Neural cell (in vitro differentiated cells): ENCODE data around the gene ISCU. TPM values are rescaled to one million over a fixed set of nuclear protein-coding genes. Genes with fewer than 3 reads are reported as not detected.

Experiments used
- H2AFZ ChIP-seq: fragments of 200-600, 300-800 bp; sonication (generic), shearing (Covaris generic); 2 replicates; pipeline ENCODE4 v1.6.0; 2014; ENCODE audit warnings: low read depth, mild to moderate bottlenecking, antibody characterized with exemption, low read length, moderate library complexity
- H3F3A ChIP-seq: fragments of 200-600 bp; shearing (Covaris generic); 2 replicates; pipeline ENCODE4 v1.6.1; 2016; ENCODE audit warnings: mild to moderate bottlenecking, moderate library complexity, mixed read lengths, antibody characterized with exemption, low read length; ENCODE audit not compliant: insufficient read depth, poor library complexity, severe bottlenecking
- H3K27ac ChIP-seq: fragments of 200-600, 300-800 bp; sonication (generic), shearing (Covaris generic); 2 replicates; pipeline ENCODE4 v1.5.1; 2014; ENCODE audit warnings: mild to moderate bottlenecking, low read length, moderate library complexity
- H3K27me3 ChIP-seq: fragments of 300-800, 200-600 bp; sonication (generic), shearing (Covaris generic); 2 replicates; pipeline ENCODE4 v1.6.0; 2014; ENCODE audit warnings: mild to moderate bottlenecking, low read depth, low read length, moderate library complexity; ENCODE audit not compliant: insufficient read depth
- H3K36me3 ChIP-seq: fragments of 300-800, 200-600 bp; sonication (generic), shearing (Covaris generic); 2 replicates; pipeline ENCODE4 v1.5.1; 2014; ENCODE audit warnings: mild to moderate bottlenecking, antibody characterized with exemption, low read length, moderate library complexity; ENCODE audit not compliant: insufficient read depth
- H3K4me2 ChIP-seq: fragments of 300-800, 200-600 bp; sonication (generic), shearing (Covaris generic); 2 replicates; pipeline ENCODE4 v1.6.0; 2014; ENCODE audit warnings: mild to moderate bottlenecking, low read length
- H3K4me3 ChIP-seq: fragments of 300-800, 200-600 bp; sonication (generic), shearing (Covaris generic); 2 replicates; pipeline ENCODE4 v1.5.1; 2014; ENCODE audit warnings: mild to moderate bottlenecking, low read length, moderate library complexity
- H3K79me2 ChIP-seq: fragments of 200-600 bp; shearing (Covaris generic); replicated peaks from 2 replicates; pipeline ENCODE4 v1.6.0; 2014; ENCODE audit warnings: mild to moderate bottlenecking, low read length, moderate library complexity; ENCODE audit not compliant: insufficient read depth
- H3K9ac ChIP-seq: fragments of 300-800, 200-600 bp; sonication (generic), shearing (Covaris generic); 2 replicates; pipeline ENCODE4 v1.6.1; 2016; ENCODE audit warnings: mild to moderate bottlenecking, low read length, mixed read lengths
- H3K9me2 ChIP-seq: fragments of 200-600 bp; shearing (Covaris generic); 2 replicates; pipeline ENCODE4 v1.6.1; 2016; ENCODE audit warnings: mild to moderate bottlenecking, low read length, mixed read lengths; ENCODE audit not compliant: insufficient read depth
- H3K9me3 ChIP-seq: fragments of 200-600, 300-800 bp; sonication (generic), shearing (Covaris generic); 2 replicates; pipeline ENCODE4 v1.6.1; 2016; ENCODE audit warnings: mild to moderate bottlenecking, mixed run types, low read length, moderate library complexity, mixed read lengths
- H4K20me1 ChIP-seq: fragments of 200-600 bp; shearing (Covaris generic); 2 replicates; pipeline ENCODE4 v1.6.1; 2016; ENCODE audit warnings: mild to moderate bottlenecking, mixed run types; ENCODE audit not compliant: insufficient read depth
- CTCF ChIP-seq: fragments of 450-650 bp; IDR thresholded peaks from 2 replicates; pipeline ENCODE4 v1.5.1; 2014; ENCODE audit warnings: antibody characterized with exemption, mild to moderate bottlenecking, moderate library complexity; ENCODE audit not compliant: poor library complexity, severe bottlenecking
- EP300 ChIP-seq: fragments of 450-650 bp; conservative IDR thresholded peaks from 2 replicates; pipeline ENCODE4 v1.6.1; 2014; ENCODE audit warnings: antibody characterized with exemption, mild to moderate bottlenecking, moderate library complexity; ENCODE audit not compliant: poor library complexity, severe bottlenecking
- EZH2 ChIP-seq: fragments of 200-600, 300-800 bp; shearing (Covaris generic), sonication (generic); IDR thresholded peaks from 2 replicates; pipeline ENCODE4 v1.6.1; 2014; ENCODE audit warnings: antibody characterized with exemption, low read length, borderline replicate concordance, mild to moderate bottlenecking; ENCODE audit not compliant: insufficient read depth, poor library complexity, severe bottlenecking
- MXI1 ChIP-seq: fragments of 450-650 bp; conservative IDR thresholded peaks from 2 replicates; pipeline ENCODE4 v1.6.1; 2014; ENCODE audit warnings: antibody characterized with exemption, mild to moderate bottlenecking; ENCODE audit not compliant: poor library complexity, severe bottlenecking
- POLR2AphosphoS5 ChIP-seq: IDR thresholded peaks from 2 replicates; pipeline ENCODE4 v1.6.1; 2012
- RAD21 ChIP-seq: fragments of 450-650 bp; conservative IDR thresholded peaks from 2 replicates; pipeline ENCODE4 v1.6.1; 2014; ENCODE audit warnings: antibody characterized with exemption, mild to moderate bottlenecking, moderate library complexity
- REST ChIP-seq: IDR thresholded peaks from 2 replicates; pipeline ENCODE4 v1.6.1; 2012; ENCODE audit warnings: borderline replicate concordance
- SMC3 ChIP-seq: fragments of 450-650 bp; conservative IDR thresholded peaks from 2 replicates; pipeline ENCODE4 v1.6.1; 2014; ENCODE audit warnings: antibody characterized with exemption, mild to moderate bottlenecking, moderate library complexity; ENCODE audit not compliant: poor library complexity
- TAF1 ChIP-seq: IDR thresholded peaks from 2 replicates; pipeline ENCODE4 v1.6.1; 2012; ENCODE audit warnings: low read depth
- polyA plus RNA-seq: library from polyadenylated mRNA; depleted of rRNA; stranded (reverse); fragments of >200 nt; gene quantifications from 2 replicates; pipeline ENCODE4 v1.2.3, GENCODE V29; 2014

ISCU gene
- polyA plus RNA-seq, 1 donor from 2014 or later: 164 TPM

GRCh38 chr12:108514973-108515814 lies 47.2 kb upstream of the ISCU start, which contains the start of gene FICD:
Gene FICD (plus strand): TSS chr12:108515277. CDS start chr12:108516973, 1,696 bp downstream.
- peak within 1 kb of the TSS; percentile 84 for H3K4me2 ChIP-seq
- H3F3A ChIP-seq: no peaks in the 10 kb centered on the region
- H2AFZ ChIP-seq: peak within 1 kb of the TSS; percentile 5
- peak; percentile 54 for TF ChIP-seq CTCF
- TF ChIP-seq MXI1: peak; percentile 63
- peak; percentile 61 for TF ChIP-seq POLR2AphosphoS5
- peak; percentile 47 for TF ChIP-seq RAD21
- TF ChIP-seq REST: no peak
- TF ChIP-seq TAF1: peak; percentile 59
- TF ChIP-seq SMC3: peak; percentile 66
- no peak for TF ChIP-seq EP300
- H3K9ac ChIP-seq: peak within 1 kb of the TSS; percentile 72
- H4K20me1 ChIP-seq: no peaks in the 10 kb centered on the region
- H3K27ac ChIP-seq: peak within 1 kb of the TSS; percentile 38
- H3K79me2 ChIP-seq: peaks cover 10% of the 10 kb centered on the region
- no peaks in the 10 kb centered on the region for H3K9me2 ChIP-seq
- peak within 1 kb of the TSS; percentile 91 for H3K4me3 ChIP-seq
- no peaks in the 10 kb centered on the region for H3K36me3 ChIP-seq
- H3K9me3 ChIP-seq: no peaks in the 10 kb centered on the region
- H3K27me3 ChIP-seq: no peaks in the 10 kb centered on the region

GRCh38 chr12:108515916-108516315 lies 46.5 kb upstream of the ISCU start:
- Histone ChIP-seq H2AFZ (no peak overlapping the region), H3K9me2 (no peaks in the 10 kb centered on the region), H3K27me3 (no peaks in the 10 kb centered on the region), H3K4me2 (peak overlapping the region; percentile 84), H3K4me3 (peak overlapping the region; percentile 91), H3F3A (no peaks in the 10 kb centered on the region), H3K27ac (no peak overlapping the region), H3K9me3 (no peaks in the 10 kb centered on the region), H3K9ac (peak overlapping the region; percentile 72), H4K20me1 (no peaks in the 10 kb centered on the region), H3K36me3 (no peaks in the 10 kb centered on the region), H3K79me2 (peaks cover 10% of the 10 kb centered on the region)
- no peak for TF ChIP-seq MXI1
- TF ChIP-seq EZH2: no peak
- no peak for TF ChIP-seq CTCF
- TF ChIP-seq SMC3: no peak
- TF ChIP-seq RAD21: no peak
- TF ChIP-seq POLR2AphosphoS5: no peak
- TF ChIP-seq REST: no peak
- TF ChIP-seq EP300: no peak
- no peak for TF ChIP-seq TAF1
